ENCODE results near the gene MAN1A1.

MAN1A1 gene

GRCh38 chr6:119234457-119234856, 115.1 kb downstream of the MAN1A1 start:
- DNase-seq (ENCODE audit: low read depth in 2 of 2) = no peak

- no peak for DNase-seq (ENCODE audit: low read depth in 2 of 2)
Measured at GRCh38 chr6:119233312-119233984, 116.1 kb downstream of the MAN1A1 start.

GRCh38 chr6:119231394-119231793, 118.2 kb downstream of the MAN1A1 start:
- DNase-seq (ENCODE audit: low read depth in 2 of 2) = no peak

GRCh38 chr6:119230160-119230559, 119.4 kb downstream of the MAN1A1 start:
- no peak for DNase-seq (ENCODE audit: low read depth in 2 of 2)

- DNase-seq (ENCODE audit: low read depth in 2 of 2) = no peak
Measured at GRCh38 chr6:119227377-119227776, 122.2 kb downstream of the MAN1A1 start.

GRCh38 chr6:119226089-119226488, 123.5 kb downstream of the MAN1A1 start:
- no peak for DNase-seq (ENCODE audit: low read depth in 2 of 2)

- no peak for DNase-seq (ENCODE audit: low read depth in 2 of 2)
Measured at GRCh38 chr6:119224095-119224701, 125.4 kb downstream of the MAN1A1 start.

- DNase-seq (ENCODE audit: low read depth in 2 of 2) = no peak
Measured at GRCh38 chr6:119220452-119220851, 129.1 kb downstream of the MAN1A1 start.

GRCh38 chr6:119218548-119218947, 131.0 kb downstream of the MAN1A1 start:
- no peak for DNase-seq (ENCODE audit: low read depth in 2 of 2)

- no peak for DNase-seq (ENCODE audit: low read depth in 2 of 2)
Measured at GRCh38 chr6:119215885-119216590, 133.5 kb downstream of the MAN1A1 start.

GRCh38 chr6:119215309-119215708, 134.3 kb downstream of the MAN1A1 start:
- DNase-seq (ENCODE audit: low read depth in 2 of 2) = no peak

- DNase-seq (ENCODE audit: low read depth in 2 of 2) = no peak
Measured at GRCh38 chr6:119210596-119210995, 139.0 kb downstream of the MAN1A1 start.

- no peak for DNase-seq (ENCODE audit: low read depth in 2 of 2)
Measured at GRCh38 chr6:119209452-119210205, 139.9 kb downstream of the MAN1A1 start.

GRCh38 chr6:119207971-119208725, 141.4 kb downstream of the MAN1A1 start:
- no peak for DNase-seq (ENCODE audit: low read depth in 2 of 2)

- no peak for DNase-seq (ENCODE audit: low read depth in 2 of 2)
Measured at GRCh38 chr6:119207327-119207726, 142.2 kb downstream of the MAN1A1 start.

GRCh38 chr6:119205911-119206618, 143.5 kb downstream of the MAN1A1 start:
- no peak for DNase-seq (ENCODE audit: low read depth in 2 of 2)

- DNase-seq (ENCODE audit: low read depth in 2 of 2) = no peak
Measured at GRCh38 chr6:119204719-119205118, 144.8 kb downstream of the MAN1A1 start.

- DNase-seq (ENCODE audit: low read depth in 2 of 2) = no peak
Measured at GRCh38 chr6:119201480-119201879, 148.1 kb downstream of the MAN1A1 start.

GRCh38 chr6:119200512-119201175, 148.9 kb downstream of the MAN1A1 start:
- DNase-seq (ENCODE audit: low read depth in 2 of 2) = no peak

GRCh38 chr6:119197271-119197670, 152.3 kb downstream of the MAN1A1 start:
- DNase-seq (ENCODE audit: low read depth in 2 of 2) = no peak
